Left ventricle myocardium inferior (tissue), 1 donor: ENCODE measurements around the gene SPG7. TPM values are rescaled to one million over a fixed set of nuclear protein-coding genes. Genes with fewer than 3 reads are reported as not detected.

Source experiments
- DNase-seq: peaks from one replicate; pipeline ENCODE4 v3.0.0-alpha.2; 2020
- H3K27ac ChIP-seq: fragments of 200-600 bp; replicated peaks from 2 replicates; pipeline ENCODE4 v1.8.0; 2021
- H3K27me3 ChIP-seq: fragments of 200-600 bp; 2 replicates; pipeline ENCODE4 v1.8.0; 2021; ENCODE audit warnings: low read depth
- H3K36me3 ChIP-seq: fragments of 200-600 bp; 2 replicates; pipeline ENCODE4 v1.8.0; 2021
- H3K4me1 ChIP-seq: fragments of 200-600 bp; 2 replicates; pipeline ENCODE4 v1.8.0; 2021
- H3K4me3 ChIP-seq: fragments of 200-600 bp; 2 replicates; pipeline ENCODE4 v1.8.0; 2021; ENCODE audit warnings: mild to moderate bottlenecking, moderate library complexity
- H3K9me3 ChIP-seq: fragments of 200-600 bp; replicated peaks from 2 replicates; pipeline ENCODE4 v1.8.0; 2021
- CTCF ChIP-seq: fragments of 200-600 bp; IDR thresholded peaks from 2 replicates; pipeline ENCODE4 v1.8.0; 2021; ENCODE audit warnings: antibody characterized with exemption, mild to moderate bottlenecking, borderline replicate concordance
- intact Hi-C: fragments of 100-400 bp; cut with micrococcal nuclease; formaldehyde crosslinking; loops from one replicate; pipeline ENCODE4 v1.11.0; 2022
- total RNA-seq: library from RNA; stranded (reverse); fragmentation: NEBNext Ultra II Directional; extraction: Animal tissue kit (Norgen Biotek cat#: 25700); gene quantifications from one replicate; pipeline ENCODE4 v1.2.1, GENCODE V29; 2021
- donor health status: DM: no; HTN: yes; CAD: no; lungs with severe emphysema.

Gene SPG7
- total RNA-seq, 1 donor from 2014 or later, result 104 TPM

GRCh38 chr16:89545044-89545830 lies 37.0 kb downstream of the SPG7 start:
- H3K36me3 ChIP-seq, result peaks cover 72% of the 10 kb centered on the region

GRCh38 chr16:89545831-89546574 lies 37.8 kb downstream of the SPG7 start:
- intact Hi-C loops, result no loop called here

More at GRCh38 chr16:89545044-89545830, 37.0 kb downstream of the SPG7 start:
- no peak for DNase-seq
- H3K9me3 ChIP-seq, result no peaks in the 10 kb centered on the region
- no peak overlapping the region for H3K27ac ChIP-seq
- H3K4me3 ChIP-seq, result no peak overlapping the region
- no peaks in the 10 kb centered on the region for H3K27me3 ChIP-seq
- intact Hi-C loops, result no loop called here
- no peak for TF ChIP-seq CTCF
- H3K4me1 ChIP-seq, result peaks cover 16% of the 10 kb centered on the region

GRCh38 chr16:89546781-89547180 lies 38.6 kb downstream of the SPG7 start:
- Histone ChIP-seq H3K4me1 (peaks cover 4% of the 10 kb centered on the region), H3K4me3 (no peak overlapping the region), H3K9me3 (no peaks in the 10 kb centered on the region), H3K27me3 (no peaks in the 10 kb centered on the region), H3K27ac (no peak overlapping the region), H3K36me3 (peaks cover 81% of the 10 kb centered on the region)
- intact Hi-C loops, result no loop called here
- no peak for DNase-seq
- no peak for TF ChIP-seq CTCF

More at GRCh38 chr16:89545831-89546574, 37.8 kb downstream of the SPG7 start:
- Histone ChIP-seq H3K4me1 (peaks cover 10% of the 10 kb centered on the region), H3K4me3 (no peak overlapping the region), H3K36me3 (peaks cover 79% of the 10 kb centered on the region), H3K9me3 (no peaks in the 10 kb centered on the region), H3K27me3 (no peaks in the 10 kb centered on the region), H3K27ac (no peak overlapping the region)
- no peak for TF ChIP-seq CTCF
- no peak for DNase-seq

GRCh38 chr16:89547291-89547690 lies 39.1 kb downstream of the SPG7 start:
- H3K9me3 ChIP-seq, result no peaks in the 10 kb centered on the region
- no peak for TF ChIP-seq CTCF
- intact Hi-C loops, result no loop called here
- no peaks in the 10 kb centered on the region for H3K27me3 ChIP-seq
- H3K36me3 ChIP-seq, result peaks cover 81% of the 10 kb centered on the region
- no peak for DNase-seq
- H3K4me1 ChIP-seq, result no peaks in the 10 kb centered on the region
- H3K4me3 ChIP-seq, result no peak overlapping the region
- no peak overlapping the region for H3K27ac ChIP-seq

- intact Hi-C loops, result no loop called here
- DNase-seq, result no peak
- Histone ChIP-seq H3K36me3 (peaks cover 84% of the 10 kb centered on the region), H3K27ac (no peak overlapping the region), H3K27me3 (no peaks in the 10 kb centered on the region), H3K4me1 (no peaks in the 10 kb centered on the region), H3K4me3 (no peak overlapping the region), H3K9me3 (no peaks in the 10 kb centered on the region)
- TF ChIP-seq CTCF, result no peak
These were observed 39.7 kb downstream of the SPG7 start for GRCh38 chr16:89547860-89548259.
